LNCAP (cell line): ENCODE data around the gene KPNA4.

ENCODE experiments used
- TF ChIP-seq, protein P1 (sequence below): fragments of 450-650 bp; IDR thresholded peaks from 2 replicates; pipeline ENCODE4 v1.5.1; 2017; ENCODE audit warnings: mild to moderate bottlenecking

Gene KPNA4

DNA sequence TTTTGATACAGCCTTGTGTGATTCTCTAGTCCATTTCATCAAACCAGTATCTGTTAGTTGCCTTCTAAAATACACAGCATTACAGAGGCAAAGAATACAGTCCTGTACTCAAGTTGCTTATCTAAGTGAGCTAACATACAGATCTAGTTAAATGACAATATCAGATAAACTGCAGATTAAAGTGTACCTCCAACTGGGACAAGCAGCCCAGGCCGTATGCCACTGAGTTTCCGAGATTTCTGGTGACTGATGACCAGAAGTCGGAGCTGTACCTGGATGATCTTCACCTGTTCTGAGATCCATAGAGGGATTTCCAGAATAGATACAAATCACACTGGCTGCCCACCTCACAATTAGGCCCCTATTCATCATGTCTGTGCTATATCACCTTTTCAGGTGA lies 109.5 kb downstream of the KPNA4 start:
- TF ChIP-seq, protein P1, sequence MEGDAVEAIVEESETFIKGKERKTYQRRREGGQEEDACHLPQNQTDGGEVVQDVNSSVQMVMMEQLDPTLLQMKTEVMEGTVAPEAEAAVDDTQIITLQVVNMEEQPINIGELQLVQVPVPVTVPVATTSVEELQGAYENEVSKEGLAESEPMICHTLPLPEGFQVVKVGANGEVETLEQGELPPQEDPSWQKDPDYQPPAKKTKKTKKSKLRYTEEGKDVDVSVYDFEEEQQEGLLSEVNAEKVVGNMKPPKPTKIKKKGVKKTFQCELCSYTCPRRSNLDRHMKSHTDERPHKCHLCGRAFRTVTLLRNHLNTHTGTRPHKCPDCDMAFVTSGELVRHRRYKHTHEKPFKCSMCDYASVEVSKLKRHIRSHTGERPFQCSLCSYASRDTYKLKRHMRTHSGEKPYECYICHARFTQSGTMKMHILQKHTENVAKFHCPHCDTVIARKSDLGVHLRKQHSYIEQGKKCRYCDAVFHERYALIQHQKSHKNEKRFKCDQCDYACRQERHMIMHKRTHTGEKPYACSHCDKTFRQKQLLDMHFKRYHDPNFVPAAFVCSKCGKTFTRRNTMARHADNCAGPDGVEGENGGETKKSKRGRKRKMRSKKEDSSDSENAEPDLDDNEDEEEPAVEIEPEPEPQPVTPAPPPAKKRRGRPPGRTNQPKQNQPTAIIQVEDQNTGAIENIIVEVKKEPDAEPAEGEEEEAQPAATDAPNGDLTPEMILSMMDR = no peak

DNA sequence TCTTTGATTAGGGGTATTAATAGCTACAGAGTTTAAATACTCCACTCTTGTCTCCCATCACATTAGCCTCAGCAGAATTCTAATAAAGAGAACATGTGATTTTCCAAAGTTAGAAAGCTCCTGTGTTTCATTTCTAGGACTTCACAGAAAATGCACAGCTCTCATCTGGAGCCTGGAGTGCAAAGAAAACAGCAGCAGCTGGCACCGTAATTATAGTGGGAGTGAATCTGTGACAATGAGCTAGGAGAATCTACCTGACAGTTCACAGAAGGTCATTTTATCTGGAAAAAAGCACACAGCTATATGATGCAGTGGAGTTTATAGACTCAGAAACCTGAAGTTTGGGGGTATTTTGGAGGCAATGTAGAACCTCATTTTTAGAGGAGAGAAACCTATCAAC lies 110.4 kb downstream of the KPNA4 start:
- TF ChIP-seq, protein P1 = no peak

DNA sequence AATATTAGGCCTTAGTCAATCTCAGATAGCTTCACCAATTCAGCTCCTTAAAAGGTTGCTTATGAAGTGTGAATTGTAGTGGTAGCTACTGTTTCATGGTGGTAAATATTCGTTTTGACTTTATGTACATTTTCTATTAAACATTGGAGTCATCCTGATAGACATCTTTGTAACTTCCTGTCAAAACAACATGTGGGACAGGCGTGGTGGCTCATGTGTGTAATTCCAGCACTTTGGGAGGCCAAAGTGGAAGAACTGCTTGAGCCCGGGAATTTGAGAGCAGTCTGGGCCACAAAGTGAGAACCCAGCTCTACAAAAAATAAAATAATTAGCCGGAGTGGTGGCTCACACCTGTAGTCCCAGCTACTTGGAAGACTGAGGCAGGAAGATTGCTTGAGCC lies 113.8 kb downstream of the KPNA4 start:
- TF ChIP-seq, protein P1 = no peak

DNA sequence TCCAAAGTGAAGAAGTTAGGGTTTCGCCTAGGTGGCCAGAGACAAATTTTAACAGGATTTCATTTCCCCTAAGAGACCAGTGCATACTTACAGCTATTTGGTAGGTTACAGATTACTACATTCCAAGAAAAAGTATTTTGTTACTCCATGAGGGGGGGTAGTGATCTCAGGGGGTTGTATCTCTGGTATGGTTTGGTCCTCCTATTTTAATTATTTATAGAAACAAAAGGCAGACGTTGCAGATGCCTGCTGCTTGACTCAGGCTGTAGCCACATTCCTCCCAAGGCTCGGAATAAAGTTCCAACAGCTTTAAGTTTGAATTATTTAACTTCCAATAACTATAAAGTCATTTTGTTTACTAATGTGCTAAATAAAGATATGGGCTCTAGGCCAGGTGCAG lies 114.5 kb downstream of the KPNA4 start:
- TF ChIP-seq, protein P1 = no peak

DNA sequence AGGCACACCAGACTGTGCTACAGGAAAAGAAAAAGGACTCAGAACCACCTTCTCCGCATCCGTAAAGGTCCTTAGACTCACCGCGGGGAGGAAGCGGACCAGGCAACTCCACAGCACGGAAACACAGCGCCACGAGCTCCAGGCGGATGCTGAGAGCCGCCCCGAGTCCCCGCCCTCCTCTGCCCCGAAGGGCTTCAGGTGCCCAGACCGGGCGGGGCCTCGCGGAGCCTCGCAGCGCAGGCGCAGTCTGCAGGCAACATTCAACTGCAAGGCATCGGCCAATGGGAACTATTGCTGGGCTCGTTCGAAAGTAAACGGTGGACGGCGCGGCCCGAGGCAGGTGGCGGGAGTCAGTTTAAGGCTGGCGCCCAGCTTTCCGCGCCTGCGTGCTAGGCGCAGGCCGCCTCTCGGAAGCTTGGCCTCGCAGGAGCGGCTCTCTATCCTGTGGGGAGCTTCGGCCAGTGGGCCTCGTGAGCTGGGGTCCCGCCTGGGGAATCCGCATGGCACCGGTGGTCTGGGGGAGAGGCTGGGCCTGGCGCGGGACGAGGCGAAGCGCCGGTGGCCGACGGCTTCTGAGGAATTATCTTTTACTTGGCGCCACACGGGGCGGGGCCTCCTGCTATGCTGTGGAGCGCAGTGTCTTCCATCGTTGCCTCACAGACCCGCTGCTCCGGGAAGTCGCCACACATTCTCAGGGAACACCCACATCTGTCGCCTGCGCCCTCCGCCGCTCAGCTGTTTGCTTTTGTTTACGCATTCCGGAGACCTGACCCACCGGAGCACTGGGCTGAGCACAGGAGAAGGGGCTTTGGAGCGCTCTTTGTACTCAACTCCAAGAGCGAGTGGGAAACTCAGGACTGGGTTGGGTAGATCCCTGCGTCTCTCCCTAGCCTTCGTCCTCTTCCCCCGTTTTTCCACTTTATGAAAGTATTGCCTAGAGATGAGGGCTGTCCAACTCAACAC lies 115.5 kb downstream of the KPNA4 start, which contains the start of gene TRIM59:
Gene TRIM59, minus strand, starts transcription at position 151 of the 963 bp plus-strand sequence. CDS start 10,603 bp downstream, outside the sequence.
- TF ChIP-seq, protein P1 = no peak

DNA sequence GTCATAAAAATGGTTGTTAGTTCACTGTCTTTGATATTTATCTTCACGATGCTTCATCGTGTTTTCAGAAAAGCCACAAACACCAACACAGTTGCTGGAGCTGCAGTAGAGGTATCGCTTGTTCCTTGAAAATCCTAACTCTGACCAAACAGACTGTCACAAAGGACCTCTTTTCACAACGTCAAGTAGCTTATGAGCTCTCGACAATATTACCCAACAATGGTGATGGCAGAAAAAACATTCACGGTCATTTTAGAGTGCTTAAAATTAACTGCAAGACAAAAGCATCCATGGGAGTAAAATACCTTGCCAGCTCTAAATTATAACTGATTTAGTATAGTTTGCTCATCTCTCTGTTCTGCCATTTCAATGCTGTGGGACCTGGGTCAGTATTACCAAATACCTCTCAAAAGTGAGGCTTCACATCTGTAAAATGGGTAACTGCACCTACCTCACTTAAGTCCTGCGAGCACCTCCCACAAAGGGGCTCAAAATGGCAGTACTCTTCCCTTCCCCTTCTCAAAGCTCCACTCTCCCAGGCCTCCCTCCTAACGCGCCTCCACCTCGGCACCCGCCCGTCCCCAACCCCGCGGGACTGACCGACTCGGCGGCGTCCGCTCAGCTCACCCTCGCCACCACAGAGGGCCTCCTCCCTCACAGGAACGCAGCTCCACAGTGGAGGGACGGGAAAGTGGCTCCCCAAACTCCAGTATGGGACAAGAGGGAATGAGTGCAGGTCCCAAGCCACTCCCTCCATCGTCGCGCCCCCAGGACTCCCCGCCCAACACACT lies 116.3 kb downstream of the KPNA4 start:
- TF ChIP-seq, protein P1 = no peak

DNA sequence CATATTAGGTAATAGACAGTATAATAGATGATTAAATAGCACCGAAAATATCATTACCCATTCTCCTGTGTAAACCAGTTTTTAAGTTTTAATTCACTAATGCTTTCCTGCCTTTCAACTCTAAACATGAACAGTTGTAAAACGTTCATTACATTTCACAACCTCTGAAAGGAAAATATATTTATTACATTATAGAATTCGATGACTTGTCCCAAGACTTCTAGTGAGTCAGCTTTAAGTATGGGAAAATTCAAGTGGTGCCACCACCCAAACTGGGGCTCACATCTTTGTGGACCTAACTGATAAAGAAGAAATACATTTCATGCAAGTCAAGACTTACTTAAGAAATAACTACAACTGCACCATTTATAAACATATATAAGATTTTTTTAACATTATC lies 117.8 kb downstream of the KPNA4 start:
- TF ChIP-seq, protein P1 = no peak
